ENCODE results near the gene DNHD1. TPM values are rescaled to one million over a fixed set of nuclear protein-coding genes. Genes with fewer than 3 reads are reported as not detected.

The DNHD1 gene
- total RNA-seq, 3 donors from 2014 or later (not counting 1 experiment from before 2014, with no cell fraction given), result 29.6 to 38.3 (median 31.4) TPM

- Mint-ChIP-seq H3K27me3 (ENCODE audit: low read depth in 2 of 2) (no peaks in the 10 kb centered on the region), H3K27ac (no peak overlapping the region), H3K4me1 (peaks cover 10 to 14% of the 10 kb centered on the region in 2 donors), H3K9me3 (no peaks in the 10 kb centered on the region), H3K4me3 (no peak overlapping the region), H3K36me3 (no peaks in the 10 kb centered on the region)
- no peak for TF ChIP-seq CTCF (IDR thresholded peaks at IDR 0.05)
- Histone ChIP-seq H3K4me1 (ENCODE audit: control insufficient read depth, insufficient read depth, low read length) (no peaks in the 10 kb centered on the region), H3K9me3 (ENCODE audit: control insufficient read depth, insufficient read depth, low read length) (no peaks in the 10 kb centered on the region), H3K27ac (ENCODE audit: low read length) (no peak overlapping the region), H3K27me3 (ENCODE audit: control insufficient read depth, insufficient read depth, low read length) (no peaks in the 10 kb centered on the region), H3K4me3 (ENCODE audit: low read length) (no peak overlapping the region), H3K36me3 (ENCODE audit: control insufficient read depth, insufficient read depth, low read length) (peaks cover 3% of the 10 kb centered on the region)
- intact Hi-C loops (cut with micrococcal nuclease), result no loop called here
- ATAC-seq, result no peak
- DNase-seq, result no peak
- 97% methylated on average over 14 of the region's 14 CpGs for WGBS (ENCODE audit: insufficient coverage)
Observed at GRCh38 chr11:6545917-6546605, 49.0 kb downstream of the DNHD1 start.

- WGBS (ENCODE audit: insufficient coverage), result 98% methylated on average over 8 of the region's 8 CpGs
- H3K27me3 Mint-ChIP-seq (ENCODE audit: low read depth in 2 of 2), result no peaks in the 10 kb centered on the region
- no peak for TF ChIP-seq CTCF (IDR thresholded peaks at IDR 0.05)
- no peaks in the 10 kb centered on the region for H3K4me1 ChIP-seq (ENCODE audit: control insufficient read depth, insufficient read depth, low read length)
- intact Hi-C loops (cut with micrococcal nuclease), result no loop called here
- H3K36me3 Mint-ChIP-seq, result no peaks in the 10 kb centered on the region
- no peak overlapping the region for H3K4me3 Mint-ChIP-seq
- DNase-seq (no peak), ATAC-seq (no peak)
- peaks cover 3% of the 10 kb centered on the region for H3K36me3 ChIP-seq (ENCODE audit: control insufficient read depth, insufficient read depth, low read length)
- H3K27ac ChIP-seq (ENCODE audit: low read length), result no peak overlapping the region
- no peak overlapping the region for H3K27ac Mint-ChIP-seq
- H3K27me3 ChIP-seq (ENCODE audit: control insufficient read depth, insufficient read depth, low read length), result no peaks in the 10 kb centered on the region
- no peak overlapping the region for H3K4me3 ChIP-seq (ENCODE audit: low read length)
- H3K9me3 ChIP-seq (ENCODE audit: control insufficient read depth, insufficient read depth, low read length), result no peaks in the 10 kb centered on the region
- no peaks in the 10 kb centered on the region for H3K9me3 Mint-ChIP-seq
- peaks cover 10 to 14% of the 10 kb centered on the region in 2 donors for H3K4me1 Mint-ChIP-seq
Observed at GRCh38 chr11:6546735-6547134, 49.7 kb downstream of the DNHD1 start.

GRCh38 chr11:6547177-6547576 is 50.1 kb downstream of the DNHD1 start:
- Mint-ChIP-seq H3K4me1 (peaks cover 10 to 13% of the 10 kb centered on the region in 2 donors), H3K27ac (no peak overlapping the region), H3K4me3 (no peak overlapping the region), H3K27me3 (ENCODE audit: low read depth in 2 of 2) (no peaks in the 10 kb centered on the region), H3K9me3 (no peaks in the 10 kb centered on the region), H3K36me3 (no peaks in the 10 kb centered on the region)
- intact Hi-C loops (cut with micrococcal nuclease), result no loop called here
- DNase-seq, result no peak
- H3K36me3 ChIP-seq (ENCODE audit: control insufficient read depth, insufficient read depth, low read length), result peaks cover 3% of the 10 kb centered on the region
- WGBS (ENCODE audit: insufficient coverage), result 91% methylated on average over 6 of the region's 6 CpGs
- H3K27ac ChIP-seq (ENCODE audit: low read length), result no peak overlapping the region
- H3K27me3 ChIP-seq (ENCODE audit: control insufficient read depth, insufficient read depth, low read length), result no peaks in the 10 kb centered on the region
- H3K4me1 ChIP-seq (ENCODE audit: control insufficient read depth, insufficient read depth, low read length), result no peaks in the 10 kb centered on the region
- no peak for ATAC-seq
- no peak for TF ChIP-seq CTCF (IDR thresholded peaks at IDR 0.05)
- H3K9me3 ChIP-seq (ENCODE audit: control insufficient read depth, insufficient read depth, low read length), result no peaks in the 10 kb centered on the region
- no peak overlapping the region for H3K4me3 ChIP-seq (ENCODE audit: low read length)

GRCh38 chr11:6548121-6548520 is 51.0 kb downstream of the DNHD1 start:
- H3K27me3 ChIP-seq (ENCODE audit: control insufficient read depth, insufficient read depth, low read length), result no peaks in the 10 kb centered on the region
- Mint-ChIP-seq H3K9me3 (no peaks in the 10 kb centered on the region), H3K27ac (no peak overlapping the region), H3K4me3 (no peak overlapping the region), H3K27me3 (ENCODE audit: low read depth in 2 of 2) (no peaks in the 10 kb centered on the region), H3K36me3 (no peaks in the 10 kb centered on the region), H3K4me1 (peaks cover under 1 to 4% of the 10 kb centered on the region in 2 donors)
- ATAC-seq (no peak), DNase-seq (no peak)
- no peak overlapping the region for H3K4me3 ChIP-seq (ENCODE audit: low read length)
- no peak for TF ChIP-seq CTCF (IDR thresholded peaks at IDR 0.05)
- H3K4me1 ChIP-seq (ENCODE audit: control insufficient read depth, insufficient read depth, low read length), result no peaks in the 10 kb centered on the region
- WGBS (ENCODE audit: insufficient coverage), result 100% methylated on average over 2 of the region's 2 CpGs
- no peak overlapping the region for H3K27ac ChIP-seq (ENCODE audit: low read length)
- H3K9me3 ChIP-seq (ENCODE audit: control insufficient read depth, insufficient read depth, low read length), result no peaks in the 10 kb centered on the region
- intact Hi-C loops (cut with micrococcal nuclease), result no loop called here
- peaks cover 3% of the 10 kb centered on the region for H3K36me3 ChIP-seq (ENCODE audit: control insufficient read depth, insufficient read depth, low read length)
